GM12878 (cell line): ENCODE results near the gene SYNGR1. TPM values are rescaled to one million over a fixed set of nuclear protein-coding genes. Genes with fewer than 3 reads are reported as not detected.

Experiments used
- ATAC-seq: fragments of 200-7000 bp; cut with Tn5 transposase; 3 replicates; pipeline ENCODE4 v1.9.1; 2020; ENCODE audit warnings: mild to moderate bottlenecking, moderate library complexity
- BruUV-seq: library from RNA; stranded (reverse); fragments of 400-500 nt; replicated peaks from 2 replicates; lab custom pipeline; 2021; lab: Mats Ljungman, UMichigan
- CTCF ChIA-PET: fragments of 300-600 bp; sonication (Branson Sonifier 250); formaldehyde crosslinking; extraction: SDS; loops from one replicate; lab custom pipeline; 2021; ENCODE audit warnings: inconsistent platforms; lab: Yijun Ruan, JAX
- POLR2A ChIA-PET: fragments of 350-600 bp; formaldehyde crosslinking; extraction: SDS; loops from one replicate; lab custom pipeline; 2021; ENCODE audit warnings: inconsistent platforms; lab: Charles Lee
- RAD21 ChIA-PET: fragments of 300-600 bp; sonication (Branson Sonifier 250); formaldehyde crosslinking; loops from one replicate; lab custom pipeline; 2023; ENCODE audit warnings: antibody characterized with exemption; ENCODE audit not compliant: unreplicated experiment; lab: Charles Lee
- SMC1A ChIA-PET: fragments of 300-600 bp; sonication (Branson Sonifier 250); formaldehyde crosslinking; loops from one replicate; lab custom pipeline; 2023; ENCODE audit not compliant: unreplicated experiment, uncharacterized antibody; lab: Charles Lee
- DNase-seq: peaks from one replicate; pipeline ENCODE4 v3.0.0-alpha.2; 2011; ENCODE audit warnings: low read depth, low spot score
- FAIRE-seq: peaks from 3 replicates; lab custom pipeline; 2011; peaks lifted over from hg19 to GRCh38; lab: Jason Lieb, UNC
- H2AFZ ChIP-seq: 2 replicates; pipeline ENCODE4 v1.6.0; 2011; ENCODE audit warnings: low read depth, low read length, control low read depth; ENCODE audit not compliant: control insufficient read depth
- H3K27ac ChIP-seq: 2 replicates; pipeline ENCODE4 v1.5.1; 2011; ENCODE audit warnings: control low read depth; ENCODE audit not compliant: control insufficient read depth, insufficient read depth
- H3K27me3 ChIP-seq, 2 experiments: replicated peaks in 1 of 2; 2 replicates each; pipeline versions ENCODE4 v1.6.0 to v1.6.1; 2011; ENCODE audit warnings: low read length in 1 of 2; ENCODE audit not compliant: control insufficient read depth in 2 of 2, insufficient read depth in 2 of 2
- H3K36me3 ChIP-seq, 2 experiments: 2 replicates each; pipeline ENCODE4 v1.5.1; 2011; ENCODE audit warnings: low read length in 1 of 2; ENCODE audit not compliant: control insufficient read depth in 2 of 2, insufficient read depth in 2 of 2
- H3K4me1 ChIP-seq: 2 replicates; pipeline ENCODE4 v1.6.1; 2011; ENCODE audit warnings: mild to moderate bottlenecking, low read length, moderate library complexity, mixed read lengths; ENCODE audit not compliant: control insufficient read depth, insufficient read depth
- H3K4me2 ChIP-seq: 2 replicates; pipeline ENCODE4 v1.6.0; 2011; ENCODE audit warnings: control low read depth; ENCODE audit not compliant: control insufficient read depth, insufficient read depth
- H3K4me3 ChIP-seq: fragments of 200-600 bp; sonication (generic); 2 replicates; pipeline ENCODE4 v1.5.1; 2016
- H3K79me2 ChIP-seq: 2 replicates; pipeline ENCODE4 v1.6.0; 2011; ENCODE audit warnings: low read length; ENCODE audit not compliant: control insufficient read depth, insufficient read depth
- H3K9ac ChIP-seq: 2 replicates; pipeline ENCODE4 v1.8.0; 2011; ENCODE audit warnings: low read length, control low read depth, mixed read lengths; ENCODE audit not compliant: control insufficient read depth, insufficient read depth
- H3K9me3 ChIP-seq: replicated peaks from 3 replicates; pipeline ENCODE4 v1.5.1; 2011; ENCODE audit warnings: mild to moderate bottlenecking, low read length; ENCODE audit not compliant: control insufficient read depth, insufficient read depth
- H4K20me1 ChIP-seq: 2 replicates; pipeline ENCODE4 v1.6.0; 2011; ENCODE audit not compliant: control insufficient read depth, insufficient read depth
- BCLAF1 ChIP-seq: fragments of 450-650 bp; IDR thresholded peaks from 2 replicates; pipeline ENCODE4 v1.6.1; 2017; ENCODE audit warnings: antibody characterized with exemption, mild to moderate bottlenecking, moderate library complexity
- BRCA1 ChIP-seq: IDR thresholded peaks from 2 replicates; pipeline ENCODE4 v1.6.1; 2011; ENCODE audit warnings: low read depth, low read length, improper control_type of control experiment
- EED ChIP-seq: sonication (generic); IDR thresholded peaks from 2 replicates; pipeline ENCODE4 v1.6.1; 2016; ENCODE audit warnings: antibody characterized with exemption, low read depth
- GABPA ChIP-seq: IDR thresholded peaks from 2 replicates; pipeline ENCODE4 v1.6.1; 2014; ENCODE audit warnings: antibody characterized with exemption, low read depth, mild to moderate bottlenecking, inconsistent platforms
- GATAD2B ChIP-seq: fragments of 450-650 bp; conservative IDR thresholded peaks from 2 replicates; pipeline ENCODE4 v1.6.1; 2017; ENCODE audit warnings: low read depth, mild to moderate bottlenecking, moderate library complexity
- HCFC1 ChIP-seq: fragments of 150-350 bp; IDR thresholded peaks from 2 replicates; pipeline ENCODE4 v1.6.1; 2014; ENCODE audit warnings: low read length
- JUNB ChIP-seq: IDR thresholded peaks from 2 replicates; pipeline ENCODE4 v1.6.1; 2016; ENCODE audit warnings: antibody characterized with exemption, mild to moderate bottlenecking
- MEF2B ChIP-seq: fragments of 450-650 bp; IDR thresholded peaks from 2 replicates; pipeline ENCODE4 v1.6.1; 2018; ENCODE audit warnings: mild to moderate bottlenecking, moderate library complexity; ENCODE audit not compliant: partially characterized antibody, poor library complexity, severe bottlenecking
- MYB ChIP-seq: fragments of 150-350 bp; IDR thresholded peaks from 2 replicates; pipeline ENCODE4 v1.6.1; 2014; ENCODE audit warnings: mild to moderate bottlenecking, low read depth, low read length, borderline replicate concordance
- RAD21 ChIP-seq: IDR thresholded peaks from 2 replicates; pipeline ENCODE4 v1.6.1; 2011; ENCODE audit warnings: mild to moderate bottlenecking, low read depth, low read length, moderate library complexity; ENCODE audit not compliant: insufficient read depth
- RCOR1 ChIP-seq: conservative IDR thresholded peaks from 2 replicates; pipeline ENCODE4 v1.6.1; 2012; ENCODE audit warnings: low read depth, low read length, improper control_type of control experiment
- RELA ChIP-seq: fragments of 450-650 bp; IDR thresholded peaks from 2 replicates; pipeline ENCODE4 v1.8.0; 2014; ENCODE audit warnings: borderline replicate concordance; ENCODE audit not compliant: partially characterized antibody
- REST ChIP-seq: IDR thresholded peaks from 2 replicates; pipeline ENCODE4 v1.6.1; 2012; ENCODE audit warnings: mild to moderate bottlenecking, low read depth, low read length
- STAT3 ChIP-seq: IDR thresholded peaks from 2 replicates; pipeline ENCODE4 v1.6.1; 2011; ENCODE audit warnings: low read depth, low read length, improper control_type of control experiment
- USF2 ChIP-seq: IDR thresholded peaks from 2 replicates; pipeline ENCODE4 v1.6.1; 2011; ENCODE audit warnings: low read depth, low read length, improper control_type of control experiment, borderline replicate concordance
- YBX1 ChIP-seq: fragments of 450-650 bp; IDR thresholded peaks from 2 replicates; pipeline ENCODE4 v1.6.1; 2016; ENCODE audit warnings: antibody characterized with exemption
- WGBS: methylation state at CpG from one replicate; pipeline ENCODE4 v1.1.6; 2016; ENCODE audit warnings: low lambda C conversion rate; ENCODE audit not compliant: insufficient replicate concordance, insufficient coverage; ENCODE audit errors: missing lambda C conversion rate; 5-methylcytosine and 5-hydroxymethylcytosine counted together
- in situ Hi-C: fragments of 300-500 bp; cut with MboI; formaldehyde crosslinking; loops from 9 replicates; pipeline ENCODE4 v1.14.3; 2018; ENCODE audit warnings: mixed read lengths
- intact Hi-C: fragments of 100-400 bp; cut with micrococcal nuclease; formaldehyde crosslinking; loops from one replicate; pipeline ENCODE4 v1.14.2; 2022; ENCODE audit not compliant: unreplicated experiment
- polyA plus RNA-seq, 11 experiments: library from polyadenylated mRNA; depleted of rRNA in 4 of 11; unstranded in 6 of 11; stranded (reverse) in 5 of 11; fragments of >200 nt; fragmentation: Nextera tagmentation in 4 of 11; fragmentation: Illumina TruSeq in 1 of 11; extraction: Ambion mirVana in 4 of 11; extraction: Trizol in 1 of 11; gene quantifications; 1 replicate in 1 of 11; 2 replicates in 10 of 11; pipeline versions ENCODE4 v1.2.1 to v1.2.3, GENCODE V29; 2011 to 2016; ENCODE audit warnings: inconsistent platforms in 2 of 11, missing spikeins in 2 of 11, low read depth in 1 of 11
- total RNA-seq, 4 experiments: library from RNA; depleted of rRNA in 3 of 4; stranded (reverse); fragments of >200 nt in 3 of 4; fragmentation: Illumina TruSeq in 1 of 4; extraction: Trizol in 1 of 4; gene quantifications; 2 replicates each; pipeline versions ENCODE4 v1.2.1 to v1.2.3, GENCODE V29; 2013 to 2021

The SYNGR1 gene
- total and polyA plus RNA-seq, 10 of the 15 experiments (the other 5 are each of a cell fraction or from before 2014, with no cell fraction given), result 0.87 to 9.2 (median 3.5) TPM

GRCh38 chr22:39422101-39422500, 72.3 kb downstream of the SYNGR1 start (continued):
- TF ChIP-seq HCFC1 (no peak), MYB (no peak), REST (no peak), USF2 (no peak)
- TF ChIP-seq, all 136 proteins: peak for 0

GRCh38 chr22:39422721-39423120, 72.9 kb downstream of the SYNGR1 start:
- ATAC-seq (no peak), FAIRE-seq (no peak), DNase-seq (no peak)
- H3K4me1 ChIP-seq, result no peaks in the 10 kb centered on the region
- H3K27ac ChIP-seq, result no peak overlapping the region
- no peaks in the 10 kb centered on the region for H3K9me3 ChIP-seq
- CTCF ChIA-PET, result no interaction called here
- no peaks in the 10 kb centered on the region for H4K20me1 ChIP-seq
- BruUV-seq, result no TSS peak
- no peaks in the 10 kb centered on the region for H3K27me3 ChIP-seq
- POLR2A ChIA-PET, result no interaction called here
- no peak for TF ChIP-seq RELA
- no peak for TF ChIP-seq STAT3
- TF ChIP-seq RAD21, result no peak
- no peak for TF ChIP-seq MEF2B
- TF ChIP-seq RCOR1, result no peak
- no peak for TF ChIP-seq EED
- TF ChIP-seq GATAD2B, result no peak
- TF ChIP-seq YBX1, result no peak
- no peak for TF ChIP-seq GABPA
- no peak for TF ChIP-seq BRCA1
- TF ChIP-seq JUNB, result no peak
- no peak for TF ChIP-seq BCLAF1
- H3K4me3 ChIP-seq, result no peak overlapping the region
- no peaks in the 10 kb centered on the region for H3K79me2 ChIP-seq
- no peak overlapping the region for H3K4me2 ChIP-seq
- SMC1A ChIA-PET, result no interaction called here
- in situ Hi-C loops (no loop called here), intact Hi-C loops (no loop called here)
- peaks cover 9 to 13% of the 10 kb centered on the region in 2 experiments; a peak in 3 of 4 replicates for H3K36me3 ChIP-seq
- RAD21 ChIA-PET, result no interaction called here
- 86% methylated on average over 6 of the region's 6 CpGs for WGBS
- H3K9ac ChIP-seq, result no peak overlapping the region
- H2AFZ ChIP-seq, result no peak overlapping the region
